IMR-90 (cell line): ENCODE data around the gene FOXI3. TPM values are rescaled to one million over a fixed set of nuclear protein-coding genes. Genes with fewer than 3 reads are reported as not detected.

Experiments used
- ATAC-seq: fragments of 200-7000 bp; cut with Tn5 transposase; 2 replicates; pipeline ENCODE4 v1.9.1; 2020; ENCODE audit warnings: low read depth, mild to moderate bottlenecking, moderate library complexity
- BruUV-seq: library from RNA; stranded (reverse); fragments of 400-500 nt; replicated peaks from 2 replicates; lab custom pipeline; 2021; lab: Mats Ljungman, UMichigan
- CTCF ChIA-PET: fragments of 300-600 bp; formaldehyde crosslinking; extraction: SDS; loops from one replicate; lab custom pipeline; 2021; ENCODE audit warnings: antibody characterized with exemption; lab: Yijun Ruan, JAX
- POLR2A ChIA-PET: fragments of 300-600 bp; sonication (Branson Sonifier 250); formaldehyde crosslinking; loops from one replicate; lab custom pipeline; 2022; ENCODE audit warnings: antibody characterized with exemption; ENCODE audit not compliant: unreplicated experiment; lab: Charles Lee
- DNase-seq: peaks from one replicate; pipeline ENCODE4 v3.0.0; 2013
- H2AFZ ChIP-seq: replicated peaks from 2 replicates; pipeline ENCODE3; 2013; ENCODE audit warnings: low read length, mild to moderate bottlenecking; ENCODE audit not compliant: poor library complexity
- H2AK5ac ChIP-seq: 2 replicates; pipeline ENCODE4 v1.6.1; 2013; ENCODE audit warnings: low read depth, low read length, inconsistent platforms
- H2AK9ac ChIP-seq: replicated peaks from 2 replicates; pipeline ENCODE3; 2013; ENCODE audit warnings: mild to moderate bottlenecking, low read depth, low read length, moderate library complexity; ENCODE audit not compliant: poor library complexity
- H2BK120ac ChIP-seq: 2 replicates; pipeline ENCODE4 v1.6.1; 2013; ENCODE audit warnings: low read depth, low read length, inconsistent platforms
- H2BK15ac ChIP-seq: 3 replicates; pipeline ENCODE4 v1.6.1; 2013; ENCODE audit warnings: low read depth, low read length, inconsistent platforms
- H2BK20ac ChIP-seq: 2 replicates; pipeline ENCODE4 v1.6.1; 2013; ENCODE audit warnings: low read depth, mild to moderate bottlenecking, inconsistent platforms, low read length, moderate library complexity
- H2BK5ac ChIP-seq: 2 replicates; pipeline ENCODE4 v1.6.1; 2013; ENCODE audit warnings: mild to moderate bottlenecking, low read depth, low read length, inconsistent platforms; ENCODE audit not compliant: poor library complexity, severe bottlenecking
- H3K14ac ChIP-seq: replicated peaks from 2 replicates; pipeline ENCODE4 v1.6.1; 2013; ENCODE audit warnings: low read depth, low read length, inconsistent platforms
- H3K18ac ChIP-seq: 2 replicates; pipeline ENCODE4 v1.6.1; 2013; ENCODE audit warnings: low read depth, low read length, control low read depth
- H3K23ac ChIP-seq: 2 replicates; pipeline ENCODE4 v1.6.1; 2013; ENCODE audit warnings: low read depth, low read length, inconsistent platforms
- H3K27ac ChIP-seq: 2 replicates; pipeline ENCODE4 v1.5.1; 2013; ENCODE audit warnings: mild to moderate bottlenecking, control low read depth, low read length; ENCODE audit not compliant: insufficient read depth
- H3K27me3 ChIP-seq: 2 replicates; pipeline ENCODE4 v1.6.1; 2013; ENCODE audit warnings: low read length; ENCODE audit not compliant: control insufficient read depth, insufficient read depth
- H3K36me3 ChIP-seq: 2 replicates; pipeline ENCODE4 v1.6.1; 2013; ENCODE audit warnings: low read length, mixed read lengths; ENCODE audit not compliant: control insufficient read depth, insufficient read depth
- H3K4ac ChIP-seq: 2 replicates; pipeline ENCODE4 v1.6.1; 2013; ENCODE audit warnings: low read depth, low read length, inconsistent platforms
- H3K4me1 ChIP-seq: 2 replicates; pipeline ENCODE4 v1.6.1; 2013; ENCODE audit warnings: low read length, mixed read lengths; ENCODE audit not compliant: control insufficient read depth, insufficient read depth
- H3K4me2 ChIP-seq: 2 replicates; pipeline ENCODE4 v1.6.1; 2013; ENCODE audit warnings: low read depth, mild to moderate bottlenecking, control low read depth, low read length, moderate library complexity
- H3K4me3 ChIP-seq: 2 replicates; pipeline ENCODE4 v1.5.1; 2013; ENCODE audit warnings: low read depth, mild to moderate bottlenecking, control low read depth, low read length, moderate library complexity; ENCODE audit not compliant: insufficient read depth
- H3K56ac ChIP-seq: 2 replicates; pipeline ENCODE4 v1.6.1; 2013; ENCODE audit warnings: low read length, inconsistent platforms; ENCODE audit not compliant: insufficient read depth; ENCODE audit errors: extremely low read depth
- H3K79me1 ChIP-seq, 2 experiments: 2 replicates each; pipeline ENCODE4 v1.6.1; 2013; ENCODE audit warnings: low read length in 2 of 2, inconsistent platforms in 1 of 2, low read depth in 1 of 2
- H3K9ac ChIP-seq: 2 replicates; pipeline ENCODE4 v1.6.1; 2013; ENCODE audit warnings: low read depth, low read length, control low read depth
- H3K9me1 ChIP-seq: 2 replicates; pipeline ENCODE4 v1.6.1; 2013; ENCODE audit warnings: low read length, inconsistent platforms; ENCODE audit not compliant: insufficient read depth
- H3K9me3 ChIP-seq: 2 replicates; pipeline ENCODE4 v1.6.1; 2013; ENCODE audit warnings: low read length; ENCODE audit not compliant: control insufficient read depth, insufficient read depth
- H4K20me1 ChIP-seq: 2 replicates; pipeline ENCODE4 v1.6.1; 2013; ENCODE audit warnings: low read length, inconsistent platforms; ENCODE audit not compliant: insufficient read depth
- H4K5ac ChIP-seq: 2 replicates; pipeline ENCODE4 v1.6.1; 2013; ENCODE audit warnings: mild to moderate bottlenecking, low read depth, low read length, control low read depth
- H4K8ac ChIP-seq, 2 experiments: 2 replicates each; pipeline ENCODE4 v1.6.1; 2013; ENCODE audit warnings: low read depth in 2 of 2, low read length in 2 of 2, control low read depth in 1 of 2, inconsistent platforms in 1 of 2
- H4K91ac ChIP-seq: 2 replicates; pipeline ENCODE4 v1.6.1; 2013; ENCODE audit warnings: low read depth, low read length, inconsistent platforms; ENCODE audit not compliant: insufficient read depth
- CEBPB ChIP-seq: IDR thresholded peaks from 2 replicates; pipeline ENCODE4 v1.6.1; 2012; ENCODE audit warnings: low read depth, low read length, improper control_type of control experiment
- CHD1 ChIP-seq: IDR thresholded peaks from 2 replicates; pipeline ENCODE4 v1.6.1; 2012; ENCODE audit warnings: low read depth, low read length, improper control_type of control experiment
- CTCF ChIP-seq: conservative IDR thresholded peaks from 2 replicates; pipeline ENCODE4 v1.5.1; 2012; ENCODE audit warnings: mild to moderate bottlenecking, low read depth, low read length, improper control_type of control experiment
- FOS ChIP-seq: fragments of 150-350 bp; IDR thresholded peaks from 2 replicates; pipeline ENCODE4 v1.6.1; 2016; ENCODE audit warnings: low read depth, low read length
- MAFK ChIP-seq: IDR thresholded peaks from 2 replicates; pipeline ENCODE4 v1.6.1; 2012; ENCODE audit warnings: low read depth, low read length, improper control_type of control experiment
- MAZ ChIP-seq: IDR thresholded peaks from 2 replicates; pipeline ENCODE4 v1.6.1; 2012; ENCODE audit warnings: low read depth, mild to moderate bottlenecking, low read length, improper control_type of control experiment, moderate library complexity, borderline replicate concordance
- MXI1 ChIP-seq: IDR thresholded peaks from 2 replicates; pipeline ENCODE4 v1.6.1; 2012; ENCODE audit warnings: low read depth, mild to moderate bottlenecking, low read length, moderate library complexity, borderline replicate concordance
- NFE2L2 ChIP-seq: fragments of 150-350 bp; IDR thresholded peaks from 2 replicates; pipeline ENCODE4 v1.6.1; 2016; ENCODE audit warnings: low read depth, mild to moderate bottlenecking, low read length
- POLR2A ChIP-seq: IDR thresholded peaks from 2 replicates; pipeline ENCODE4 v1.6.1; 2012; ENCODE audit warnings: mild to moderate bottlenecking, low read depth, low read length
- RAD21 ChIP-seq: IDR thresholded peaks from 2 replicates; pipeline ENCODE4 v1.6.1; 2012; ENCODE audit warnings: low read length, improper control_type of control experiment
- SMC3 ChIP-seq: fragments of 150-350 bp; IDR thresholded peaks from 2 replicates; pipeline ENCODE4 v1.6.1; 2016; ENCODE audit warnings: low read depth, mild to moderate bottlenecking, antibody characterized with exemption, low read length, moderate library complexity
- WGBS, 2 experiments: methylation state at CpG; one replicate each; pipeline versions ENCODE4 v1.1.5 to v1.1.7; 2013; ENCODE audit warnings: missing lambda C conversion rate in 2 of 2; ENCODE audit not compliant: insufficient read length in 1 of 2; ENCODE audit errors: extremely low coverage in 2 of 2; 5-methylcytosine and 5-hydroxymethylcytosine counted together
- dilution Hi-C: fragments of 300-500 bp; cut with HindIII; formaldehyde crosslinking; loops from one replicate; pipeline ENCODE4 v1.14.3; 2018; ENCODE audit warnings: low sequenced_read_pairs; ENCODE audit not compliant: unreplicated experiment
- in situ Hi-C: fragments of 300-500 bp; cut with MboI; formaldehyde crosslinking; loops from 3 replicates; pipeline ENCODE4 v1.14.3; 2019; ENCODE audit warnings: low sequenced_read_pairs, inconsistent platforms, mixed read lengths
- intact Hi-C: fragments of 100-400 bp; cut with micrococcal nuclease; formaldehyde crosslinking; loops from 2 replicates; pipeline ENCODE4 v1.10.0; 2022
- polyA plus RNA-seq, 3 experiments: library from polyadenylated mRNA; depleted of rRNA; stranded (reverse); fragments of >200 nt; gene quantifications; 2 replicates each; pipeline ENCODE4 v1.2.3, GENCODE V29; 2012; ENCODE audit warnings: low replicate concordance in 1 of 3
- total RNA-seq: library from RNA; depleted of rRNA; stranded (reverse); fragments of >200 nt; gene quantifications from 2 replicates; pipeline ENCODE4 v1.2.3, GENCODE V29; 2012
- TF ChIP-seq, protein P1 (sequence below): fragments of 150-350 bp; IDR thresholded peaks from 2 replicates; pipeline ENCODE4 v1.6.1; 2016; ENCODE audit warnings: low read depth, mild to moderate bottlenecking, low read length, moderate library complexity, borderline replicate concordance
- TF ChIP-seq, protein P2 (sequence below): fragments of 150-350 bp; IDR thresholded peaks from 2 replicates; pipeline ENCODE4 v1.6.1; 2017; ENCODE audit warnings: mild to moderate bottlenecking, antibody characterized with exemption, low read length, low read depth

FOXI3 gene
- total and polyA plus RNA-seq, 2 of the 4 experiments (the other 2 are of a cell fraction): not detected

DNA sequence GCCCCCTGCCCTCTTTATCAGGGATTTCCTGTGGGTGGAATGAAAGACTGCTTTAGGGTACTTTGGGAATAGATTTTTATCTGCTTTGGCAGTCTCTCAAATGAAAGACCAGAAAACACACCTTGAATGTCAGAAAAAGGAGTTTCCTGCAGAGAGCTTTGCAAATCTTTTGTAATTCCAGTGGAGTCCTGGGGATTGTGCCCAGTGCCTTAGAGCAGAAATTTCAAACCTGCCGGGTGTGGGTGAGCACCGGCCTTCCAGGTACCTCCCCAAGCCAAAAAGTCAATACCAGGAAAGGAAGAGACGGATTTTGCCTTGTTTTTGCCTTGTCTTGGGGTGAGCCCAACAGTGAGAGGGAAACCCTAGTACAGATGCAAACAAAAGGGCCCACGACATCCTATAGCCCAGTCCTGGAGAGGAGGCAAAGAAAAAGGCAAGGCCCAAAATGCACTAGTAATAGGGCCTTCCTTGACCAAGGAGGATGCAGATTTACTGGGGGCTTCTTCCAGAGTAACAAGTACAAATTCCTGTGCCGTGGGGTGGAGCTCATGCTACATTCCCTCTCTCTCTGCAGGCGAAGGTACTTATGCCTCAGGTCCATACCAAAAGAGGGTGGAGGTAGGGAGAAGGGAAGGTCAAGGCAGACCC lies 36.4 kb downstream of the FOXI3 start:
- no peak overlapping the region for H4K5ac ChIP-seq
- no peaks in the 10 kb centered on the region for H3K79me1 ChIP-seq
- TF ChIP-seq NFE2L2 (no peak), CTCF (no peak), POLR2A (no peak), CHD1 (no peak), CEBPB (no peak), SMC3 (no peak), MAFK (no peak), MAZ (no peak), FOS (no peak), RAD21 (no peak), MXI1 (no peak)
- TF ChIP-seq, protein P1, sequence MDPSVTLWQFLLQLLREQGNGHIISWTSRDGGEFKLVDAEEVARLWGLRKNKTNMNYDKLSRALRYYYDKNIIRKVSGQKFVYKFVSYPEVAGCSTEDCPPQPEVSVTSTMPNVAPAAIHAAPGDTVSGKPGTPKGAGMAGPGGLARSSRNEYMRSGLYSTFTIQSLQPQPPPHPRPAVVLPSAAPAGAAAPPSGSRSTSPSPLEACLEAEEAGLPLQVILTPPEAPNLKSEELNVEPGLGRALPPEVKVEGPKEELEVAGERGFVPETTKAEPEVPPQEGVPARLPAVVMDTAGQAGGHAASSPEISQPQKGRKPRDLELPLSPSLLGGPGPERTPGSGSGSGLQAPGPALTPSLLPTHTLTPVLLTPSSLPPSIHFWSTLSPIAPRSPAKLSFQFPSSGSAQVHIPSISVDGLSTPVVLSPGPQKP: no peak
- TF ChIP-seq, protein P2, sequence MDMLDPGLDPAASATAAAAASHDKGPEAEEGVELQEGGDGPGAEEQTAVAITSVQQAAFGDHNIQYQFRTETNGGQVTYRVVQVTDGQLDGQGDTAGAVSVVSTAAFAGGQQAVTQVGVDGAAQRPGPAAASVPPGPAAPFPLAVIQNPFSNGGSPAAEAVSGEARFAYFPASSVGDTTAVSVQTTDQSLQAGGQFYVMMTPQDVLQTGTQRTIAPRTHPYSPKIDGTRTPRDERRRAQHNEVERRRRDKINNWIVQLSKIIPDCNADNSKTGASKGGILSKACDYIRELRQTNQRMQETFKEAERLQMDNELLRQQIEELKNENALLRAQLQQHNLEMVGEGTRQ: no peak
- no peak overlapping the region for H2BK5ac ChIP-seq
- no peak for ATAC-seq
- no peak overlapping the region for H2BK20ac ChIP-seq
- H3K4me3 ChIP-seq: no peak overlapping the region
- intact Hi-C loops (no loop called here), dilution Hi-C loops (no loop called here), in situ Hi-C loops (no loop called here)
- H2AK5ac ChIP-seq: no peak overlapping the region
- ChIA-PET POLR2A (no interaction called here), CTCF (no interaction called here)
- no peak overlapping the region for H2BK15ac ChIP-seq
- H3K27me3 ChIP-seq: no peaks in the 10 kb centered on the region
- H3K18ac ChIP-seq: no peak overlapping the region
- BruUV-seq: no TSS peak
- WGBS, 2 experiments: no CpG with 5 or more reads among the region's 6 CpGs
- no peak overlapping the region for H3K9ac ChIP-seq
- no peaks in the 10 kb centered on the region for H3K9me1 ChIP-seq
- H3K4ac ChIP-seq: no peak overlapping the region
- H2AFZ ChIP-seq: no peak overlapping the region
- H3K9me3 ChIP-seq: no peaks in the 10 kb centered on the region
- H2BK120ac ChIP-seq: no peak overlapping the region
- H4K8ac ChIP-seq: no peak overlapping the region
- no peaks in the 10 kb centered on the region for H4K20me1 ChIP-seq
- no peak for DNase-seq
- H3K56ac ChIP-seq: no peak overlapping the region
- no peaks in the 10 kb centered on the region for H3K4me1 ChIP-seq
- no peak overlapping the region for H3K27ac ChIP-seq
- H3K23ac ChIP-seq: no peak overlapping the region
- H2AK9ac ChIP-seq: no peak overlapping the region
- H3K36me3 ChIP-seq: no peaks in the 10 kb centered on the region
- H3K14ac ChIP-seq: no peak overlapping the region
- no peak overlapping the region for H3K4me2 ChIP-seq
- H4K91ac ChIP-seq: no peak overlapping the region
